GM21717 (cell line): Measurements from ENCODE around the gene TMIE.

ENCODE experiments used
- ATAC-seq: cut with Tn5 transposase; IDR thresholded peaks from one replicate; pipeline ENCODE4 v1.9.1; 2021; ENCODE audit warnings: mild to moderate bottlenecking, moderate library complexity; ENCODE audit not compliant: unreplicated experiment

Gene TMIE

DNA sequence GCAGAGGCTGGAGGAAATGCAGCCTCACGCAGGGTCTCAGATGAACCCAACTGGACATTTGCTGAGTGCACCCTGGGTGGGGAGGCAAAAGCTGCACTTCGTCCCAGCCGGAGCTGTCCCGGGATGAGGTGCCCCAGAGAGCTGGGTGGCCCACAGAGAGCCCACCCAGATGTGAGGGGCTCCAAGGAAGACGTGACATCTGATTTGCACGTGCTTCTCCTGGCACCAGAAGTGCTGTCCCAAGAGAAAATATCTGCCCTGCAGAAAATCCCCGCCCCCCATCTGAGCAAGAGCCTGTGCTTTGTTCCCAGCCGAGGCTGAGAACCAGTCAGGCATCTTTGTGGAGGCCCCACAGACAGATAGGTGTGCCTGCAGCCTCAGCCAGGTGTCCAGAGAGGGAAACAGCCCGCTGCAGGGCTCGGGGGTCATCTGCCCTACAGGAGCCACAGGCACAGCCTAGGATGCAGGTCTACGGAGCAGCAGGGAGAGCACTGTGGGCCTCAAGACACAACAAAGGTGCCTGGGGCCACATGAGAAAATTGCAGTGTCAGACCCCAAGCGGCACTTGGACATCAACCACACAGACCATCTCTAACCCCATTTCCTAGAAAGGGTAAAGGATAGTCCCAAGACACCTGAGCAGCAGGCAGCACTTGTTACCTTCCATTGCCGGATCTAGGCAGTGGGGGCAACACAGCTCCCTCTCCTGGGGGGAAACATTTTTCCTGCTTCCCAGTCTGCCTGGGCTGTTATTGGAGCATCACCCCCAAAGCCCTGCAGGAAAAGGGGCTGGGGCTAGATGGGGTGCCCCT is 5.8 kb downstream of the TMIE start:
- no peak for ATAC-seq

DNA sequence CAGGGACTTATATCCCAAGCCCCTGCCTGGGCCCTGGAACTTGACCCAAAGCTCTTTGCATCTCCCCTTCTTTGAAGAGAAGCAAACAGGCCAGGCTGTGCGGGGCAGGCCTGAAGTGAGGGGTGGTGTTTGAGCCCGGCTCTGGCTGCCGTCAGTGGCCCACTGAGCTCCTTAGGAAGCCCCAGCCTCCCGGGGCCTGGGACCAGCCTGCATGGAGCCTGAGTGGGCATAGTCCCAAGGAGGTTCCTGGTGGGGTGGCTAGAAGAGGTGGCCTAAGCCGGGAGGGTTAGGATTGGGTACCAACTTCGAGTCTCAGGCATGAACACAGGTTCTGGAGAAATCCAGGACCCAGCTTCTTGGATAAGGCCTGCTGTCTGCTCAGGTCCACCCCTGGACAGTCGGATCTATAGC is 6.4 kb downstream of the TMIE start:
- no peak for ATAC-seq

DNA sequence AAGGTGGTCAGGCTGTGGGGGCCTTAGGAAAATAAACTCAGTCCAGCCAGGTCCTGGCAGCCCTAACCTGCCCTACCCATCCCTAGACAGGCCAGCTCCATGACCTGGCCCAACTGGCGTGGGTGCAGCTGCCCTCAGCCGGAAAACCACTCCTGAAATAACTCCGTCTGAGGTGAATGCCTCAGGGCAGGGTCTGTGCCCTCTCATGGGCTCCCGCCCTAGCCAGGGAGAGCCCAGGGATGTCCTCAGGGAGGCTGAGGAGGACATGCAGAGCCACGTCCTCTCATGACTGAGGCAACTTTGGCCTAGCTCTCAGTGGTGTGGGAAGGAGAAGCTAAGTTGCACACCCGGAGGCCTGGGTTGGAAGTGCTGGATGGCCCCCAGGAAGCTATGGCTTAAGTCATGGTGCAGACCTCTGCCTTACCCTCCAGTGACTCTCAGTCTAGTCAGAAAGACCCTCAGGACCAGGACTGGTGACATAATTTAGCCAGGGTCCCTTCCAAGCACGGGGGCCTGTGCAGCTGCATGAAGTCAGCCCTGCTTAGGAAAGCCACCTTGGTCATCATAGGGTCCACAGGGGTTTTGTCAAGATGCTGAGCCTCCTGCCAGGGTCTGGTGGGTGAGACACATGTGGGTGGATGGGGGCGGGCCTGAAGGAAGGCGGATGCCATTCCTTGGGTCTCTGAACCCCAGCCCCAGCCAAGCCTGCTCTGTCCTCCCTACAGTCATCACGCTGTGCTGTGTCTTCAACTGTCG is 7.4 kb downstream of the TMIE start:
- no peak for ATAC-seq

DNA sequence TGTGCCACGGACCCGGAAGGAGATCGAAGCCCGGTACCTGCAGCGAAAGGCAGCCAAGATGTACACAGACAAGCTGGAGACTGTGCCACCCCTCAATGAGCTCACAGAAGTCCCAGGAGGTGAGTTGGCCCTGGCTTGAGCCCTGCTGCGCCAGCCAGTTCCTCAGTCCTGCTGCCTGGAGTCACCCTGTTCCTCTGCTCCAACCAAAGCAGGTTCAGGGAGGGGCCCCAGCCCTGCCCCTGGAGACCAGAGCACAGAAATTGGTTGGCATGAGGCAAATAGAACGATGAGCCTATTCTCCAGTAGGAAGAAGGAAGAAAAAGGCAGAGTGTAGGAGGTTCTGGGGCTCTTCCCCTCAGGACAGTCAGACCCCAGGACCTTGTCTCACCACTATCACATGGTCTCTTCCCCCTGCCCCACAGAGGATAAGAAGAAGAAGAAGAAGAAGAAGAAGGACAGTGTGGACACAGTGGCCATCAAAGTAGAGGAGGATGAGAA is 8.0 kb downstream of the TMIE start:
- ATAC-seq: no peak

DNA sequence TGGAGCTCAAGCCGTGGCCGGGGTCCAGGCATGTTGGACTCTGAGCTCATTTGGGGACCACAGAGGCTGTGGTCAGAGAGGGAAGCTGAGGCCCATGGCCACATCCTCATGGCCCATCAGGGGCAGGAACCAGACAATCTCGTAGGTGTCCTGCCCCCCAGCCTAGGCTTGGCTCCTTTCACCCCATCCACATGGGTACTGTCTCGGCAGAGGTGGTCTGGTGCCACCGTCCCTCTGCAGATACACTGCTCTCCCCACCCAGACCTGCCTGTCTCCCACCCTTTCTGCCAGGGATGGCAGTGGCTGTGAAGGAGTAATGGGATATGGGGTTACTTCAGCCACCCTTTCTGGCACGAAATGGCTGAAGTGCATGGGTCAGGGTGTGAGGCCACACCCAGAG is 8.5 kb downstream of the TMIE start:
- no peak for ATAC-seq

DNA sequence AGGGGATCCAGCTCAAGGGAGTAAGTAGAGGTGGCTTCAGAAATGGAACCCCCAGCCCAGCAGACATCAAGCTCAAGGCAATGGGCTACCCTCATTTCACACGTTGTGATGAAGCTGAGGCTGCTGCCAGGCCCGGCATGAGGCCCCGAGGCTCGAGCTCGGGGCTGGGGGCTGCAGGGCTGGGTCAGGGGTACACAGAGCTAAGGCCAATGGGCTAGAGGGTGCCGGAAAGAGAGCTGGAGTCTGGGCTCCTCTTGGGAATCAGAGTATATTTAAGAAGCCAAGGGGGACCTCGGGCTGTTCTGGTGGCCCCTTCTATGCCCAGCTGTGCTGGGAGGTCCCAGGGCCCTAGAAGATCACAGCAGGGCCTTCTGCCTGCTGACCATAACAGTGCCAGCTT is 9.0 kb downstream of the TMIE start:
- ATAC-seq: no peak

DNA sequence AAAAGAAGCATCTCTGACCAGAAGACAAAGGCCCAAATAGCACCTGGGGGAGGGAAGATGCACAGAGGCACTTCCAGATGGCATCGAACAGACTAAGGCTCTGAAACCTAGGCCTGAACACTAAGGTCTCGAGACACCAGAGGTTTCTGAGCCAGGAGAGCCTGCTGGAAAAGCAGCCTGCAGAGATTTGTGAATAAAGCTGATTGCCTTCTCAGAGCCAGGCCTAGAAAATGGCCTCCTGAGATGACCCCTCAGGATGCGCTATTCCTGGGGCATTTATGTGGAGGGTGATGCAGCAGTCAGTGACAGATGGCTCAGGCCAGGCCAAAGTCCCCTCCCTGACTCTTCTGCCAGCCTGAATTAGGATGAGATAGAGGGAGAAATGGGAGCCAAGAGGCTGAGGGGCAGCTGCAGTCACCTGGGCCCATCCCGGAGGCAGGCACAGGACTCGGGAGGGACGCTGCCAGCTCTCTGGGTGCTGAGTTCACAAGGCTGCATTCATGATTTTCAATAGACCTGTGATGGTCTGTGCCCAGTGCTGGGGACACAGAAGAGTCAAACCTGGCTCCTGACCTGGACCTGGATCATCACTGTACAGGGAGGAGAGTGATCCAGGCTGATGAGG is 9.6 kb downstream of the TMIE start:
- no peak for ATAC-seq

DNA sequence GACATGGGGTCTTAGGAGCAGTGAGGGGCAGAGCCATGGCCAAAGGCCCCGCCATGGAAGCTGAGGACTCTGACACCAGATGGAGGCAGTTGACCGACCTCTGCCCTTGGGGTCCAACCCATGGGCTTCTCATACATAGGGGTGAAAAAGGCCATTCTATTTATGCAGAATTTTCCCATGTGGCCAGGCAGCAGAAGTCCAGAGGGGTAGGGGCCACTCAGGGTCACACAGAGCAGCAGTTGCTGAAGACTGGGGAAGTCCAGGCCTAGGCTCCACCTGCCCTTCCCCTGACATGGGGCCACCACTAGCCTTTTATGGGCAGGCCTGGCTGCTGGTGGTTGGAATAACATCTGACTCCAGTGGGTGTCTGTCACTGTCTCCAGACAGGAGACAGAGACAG is 10.1 kb downstream of the TMIE start:
- ATAC-seq: no peak

DNA sequence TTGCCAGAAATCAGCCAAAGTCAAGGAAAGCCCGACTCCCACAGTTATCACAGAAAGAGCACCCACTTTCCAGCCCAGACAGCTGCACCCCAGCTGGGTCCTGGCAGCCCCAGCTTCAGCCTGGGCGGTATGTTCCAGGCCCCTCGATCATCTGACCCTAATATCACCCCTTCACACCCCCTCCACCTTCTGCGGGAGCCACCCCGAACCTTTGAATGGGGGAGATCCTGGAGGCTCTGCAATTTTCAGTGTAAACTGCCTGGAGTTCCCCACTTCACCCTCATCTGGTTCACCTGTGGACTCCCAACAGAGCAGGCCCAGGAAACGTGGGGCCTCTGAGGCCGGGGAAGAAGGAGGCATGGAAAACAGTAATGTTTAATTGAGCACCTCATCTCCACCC is 10.6 kb downstream of the TMIE start:
- ATAC-seq: no peak

DNA sequence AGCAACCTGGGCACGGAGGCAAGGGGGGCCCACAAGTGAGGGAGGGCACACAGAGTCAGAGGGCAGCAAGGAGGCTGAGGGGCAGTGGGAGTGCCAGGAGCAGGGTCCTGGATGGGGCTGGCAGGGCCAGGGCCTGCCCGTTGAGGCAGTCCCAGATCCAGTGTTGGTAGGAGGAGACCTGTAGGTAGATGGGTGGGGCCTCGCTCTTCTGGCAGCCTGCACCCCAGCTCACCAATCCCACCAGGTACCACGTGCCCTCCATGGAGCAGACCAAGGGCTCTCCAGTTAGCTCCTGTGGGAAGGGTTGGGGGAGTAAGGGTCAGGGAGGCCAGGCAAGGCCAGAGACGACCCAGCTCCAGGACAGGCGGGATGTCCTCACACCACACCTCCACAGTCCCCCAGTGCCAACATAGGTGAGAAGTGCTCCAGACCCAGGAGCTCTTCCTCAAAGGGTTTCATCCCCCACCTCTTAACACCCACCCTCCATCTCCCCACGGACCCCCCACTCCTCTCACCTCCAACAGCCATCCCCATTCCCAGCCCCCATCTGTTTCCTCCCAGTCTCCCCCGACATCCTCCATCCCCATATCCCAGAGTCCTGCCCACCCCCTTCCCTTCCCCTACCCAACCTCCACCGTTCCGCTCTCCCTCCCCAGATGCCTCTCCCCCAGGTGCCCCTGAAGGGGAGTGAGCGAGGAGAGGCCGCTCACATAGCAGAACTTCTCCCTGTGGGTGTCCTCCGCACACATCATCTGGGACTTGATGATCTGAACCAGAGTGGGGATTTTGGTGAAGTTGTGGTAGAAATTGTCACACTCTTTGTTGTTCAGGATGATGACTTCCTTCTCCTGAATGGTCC is 11.2 kb downstream of the TMIE start:
- ATAC-seq: no peak

DNA sequence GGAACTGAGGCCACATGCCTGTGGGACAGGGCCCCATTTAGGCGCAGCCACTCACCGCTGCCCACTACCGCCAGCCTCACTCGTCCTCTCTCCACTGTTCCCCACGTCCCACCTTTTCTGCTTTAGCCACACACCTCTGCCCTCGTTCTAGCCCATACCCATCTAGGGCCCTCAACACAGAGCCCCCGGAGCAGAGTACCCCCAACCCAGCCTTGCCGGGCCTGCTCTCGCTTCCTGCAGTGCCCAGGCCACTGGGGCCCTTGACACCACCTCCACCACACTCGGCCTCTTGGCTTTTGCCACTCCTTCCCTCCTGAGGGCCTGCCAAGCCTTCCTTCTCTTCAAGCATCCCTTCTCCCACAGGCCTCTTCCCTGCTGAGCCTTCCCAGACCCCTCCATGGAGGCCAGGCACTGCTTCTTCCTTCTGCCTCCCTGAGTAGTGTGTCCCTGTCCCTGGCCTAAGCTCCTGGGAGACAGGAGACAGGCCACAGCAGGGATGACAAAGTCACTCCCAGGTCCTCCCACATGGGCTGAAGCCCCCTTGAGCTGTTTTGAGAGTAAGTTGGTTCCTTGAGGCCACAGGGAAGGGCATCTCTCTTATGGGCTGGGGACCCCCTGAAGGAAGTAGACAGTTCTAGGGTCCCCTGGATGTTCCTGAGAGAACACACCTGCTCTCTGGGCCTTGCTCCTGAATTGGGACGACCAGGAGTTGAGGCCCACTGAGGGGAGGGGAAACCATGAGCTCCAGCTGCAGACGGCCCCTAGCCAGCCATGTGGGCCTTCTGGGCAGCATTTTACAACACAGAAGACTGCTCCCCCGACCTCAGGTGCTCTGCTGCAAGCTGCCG is 12.1 kb downstream of the TMIE start:
- ATAC-seq: no peak

DNA sequence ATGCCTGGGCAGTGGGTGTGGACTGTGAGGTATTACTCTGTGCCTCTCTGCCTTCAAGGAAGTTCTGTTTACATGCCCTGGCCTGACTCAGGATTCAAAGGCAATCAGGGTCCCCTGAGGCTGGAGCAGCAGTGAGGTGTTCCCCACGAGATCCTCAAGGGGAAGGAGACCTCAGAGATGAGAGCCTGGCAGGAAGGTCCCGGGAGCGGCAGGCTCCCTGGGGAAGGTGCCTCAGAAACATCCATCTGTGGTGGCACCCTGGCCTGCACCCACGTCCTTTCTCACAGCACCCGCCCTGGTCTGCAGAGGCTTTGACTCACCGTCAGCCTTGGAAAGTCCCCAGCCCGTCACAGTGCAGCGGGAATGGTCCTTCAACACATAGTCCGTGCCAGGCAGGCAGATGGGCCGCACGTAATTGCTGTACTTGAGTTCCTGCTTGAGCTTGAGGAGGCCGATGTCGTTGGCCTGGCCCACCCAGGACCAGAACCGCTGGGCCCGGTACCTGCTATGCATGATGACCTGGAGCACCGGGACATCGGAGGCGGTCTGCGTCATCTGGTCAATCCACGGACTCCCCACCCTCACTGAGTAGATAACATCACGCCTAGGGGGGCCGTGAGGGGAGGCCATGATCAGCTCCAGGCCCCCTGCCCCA is 12.8 kb downstream of the TMIE start:
- peak; percentile 69 for ATAC-seq

DNA sequence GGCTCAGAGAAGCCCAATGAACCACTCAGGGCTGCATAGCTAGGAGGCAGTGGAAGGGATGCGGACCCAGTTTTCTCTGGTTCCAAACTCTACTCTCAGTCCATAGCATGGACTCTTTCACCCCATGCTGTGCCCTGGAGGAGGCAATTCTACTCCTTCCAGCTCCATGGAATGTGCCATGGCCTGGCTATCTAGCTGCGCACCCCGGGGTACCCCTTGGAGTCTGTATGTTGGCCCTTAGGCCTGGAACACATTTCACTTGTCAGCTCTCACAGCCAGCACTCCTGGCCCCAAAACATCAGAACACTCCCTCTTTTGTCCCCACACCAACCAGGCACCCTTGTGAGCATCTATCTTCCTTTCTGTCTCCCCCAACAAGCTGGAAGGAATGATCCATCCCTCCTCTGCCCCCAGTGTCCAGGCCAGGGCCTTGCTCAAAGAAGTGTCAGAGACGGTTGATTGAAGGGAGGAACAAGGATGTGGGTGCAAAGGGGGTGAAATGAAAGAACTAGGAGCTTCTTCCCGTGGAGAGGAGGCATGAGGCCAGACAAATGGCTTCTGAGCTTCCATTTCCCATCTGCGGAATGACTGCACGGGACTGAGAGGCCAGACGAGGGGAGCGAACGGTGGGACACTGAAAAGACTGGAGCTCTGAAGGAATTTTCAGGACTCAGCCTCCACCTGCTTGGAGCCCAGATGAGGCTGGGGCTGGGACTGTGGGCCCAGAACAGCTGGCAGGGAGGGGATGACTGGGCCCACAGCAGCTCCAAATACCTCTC is 13.7 kb downstream of the TMIE start:
- ATAC-seq: no peak

DNA sequence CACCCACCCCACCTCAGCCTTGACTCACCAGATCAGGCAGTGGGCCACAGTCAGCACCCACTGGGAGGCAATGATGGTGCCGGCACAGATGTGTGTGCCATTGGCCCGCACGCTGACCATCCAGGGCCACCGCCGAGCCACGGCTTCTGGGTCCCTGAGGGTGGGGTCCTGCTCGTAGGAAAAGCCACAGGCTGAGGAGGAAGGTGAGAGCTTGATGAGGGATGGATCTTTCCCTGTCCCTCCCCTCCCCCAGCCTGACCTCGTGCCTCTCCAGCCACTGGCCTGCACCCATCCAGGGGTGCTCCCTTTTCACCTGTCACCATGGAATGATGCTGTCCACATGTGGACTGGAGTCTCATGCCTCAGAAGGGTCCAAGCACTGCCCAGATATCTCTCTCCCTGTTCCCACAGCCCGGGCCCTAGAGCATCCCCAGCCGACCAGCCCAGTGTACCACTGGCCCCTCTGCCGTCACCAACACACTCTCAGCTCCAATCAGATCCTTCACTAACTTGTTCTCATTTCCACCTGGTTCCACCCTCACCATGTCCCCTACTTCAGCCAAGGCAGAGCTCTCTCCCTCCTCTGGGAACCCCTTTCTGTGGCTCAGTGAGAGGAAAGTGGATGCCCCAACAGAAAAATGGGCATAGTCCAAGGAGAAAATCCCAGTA is 14.4 kb downstream of the TMIE start:
- ATAC-seq: no peak

DNA sequence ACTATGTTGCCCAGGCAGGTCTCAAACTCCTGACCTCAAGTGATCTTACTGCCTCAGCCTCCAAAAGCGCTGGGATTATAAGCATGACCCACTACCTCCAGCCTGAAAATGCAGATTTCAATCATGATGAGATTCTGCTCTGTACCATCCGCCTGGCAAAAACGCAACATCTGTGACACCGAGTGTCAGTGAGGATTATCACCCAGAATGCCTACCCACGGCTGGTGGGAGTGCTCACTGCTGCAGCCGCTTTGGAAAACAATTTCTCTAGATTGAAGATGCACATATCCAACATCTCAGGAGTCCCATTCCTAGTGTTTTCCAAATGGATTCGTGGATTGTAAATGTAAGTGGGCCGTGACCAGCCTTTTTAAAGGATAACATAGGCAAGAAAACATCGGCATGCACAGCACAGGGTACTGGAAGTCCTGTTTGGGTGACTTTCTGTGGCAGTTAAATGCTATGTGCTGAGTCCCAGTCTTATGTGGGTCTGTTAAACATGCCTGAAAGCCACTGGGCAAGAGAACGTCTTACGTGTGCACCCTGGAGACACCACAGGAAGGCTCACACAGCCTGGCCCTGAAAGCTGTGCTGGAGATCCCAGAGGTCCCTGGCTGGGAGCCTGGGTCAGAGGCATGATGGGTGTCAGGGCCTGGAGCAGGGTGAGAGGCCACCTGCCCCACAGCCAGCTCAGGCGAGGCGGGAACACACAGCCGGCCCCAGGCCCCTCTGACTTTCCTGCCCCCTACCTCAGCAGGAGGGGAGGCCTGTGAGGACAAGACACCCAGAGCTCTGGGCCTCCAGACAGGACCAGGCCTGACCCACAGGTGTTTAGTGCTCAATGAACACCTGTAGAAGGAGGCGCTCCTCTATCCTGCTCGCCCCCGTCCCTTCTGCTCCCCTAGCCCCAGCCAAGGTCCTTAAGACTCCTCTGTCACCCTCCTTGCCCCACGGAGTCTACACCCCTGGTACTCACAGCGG is 15.6 kb downstream of the TMIE start:
- no peak for ATAC-seq

DNA sequence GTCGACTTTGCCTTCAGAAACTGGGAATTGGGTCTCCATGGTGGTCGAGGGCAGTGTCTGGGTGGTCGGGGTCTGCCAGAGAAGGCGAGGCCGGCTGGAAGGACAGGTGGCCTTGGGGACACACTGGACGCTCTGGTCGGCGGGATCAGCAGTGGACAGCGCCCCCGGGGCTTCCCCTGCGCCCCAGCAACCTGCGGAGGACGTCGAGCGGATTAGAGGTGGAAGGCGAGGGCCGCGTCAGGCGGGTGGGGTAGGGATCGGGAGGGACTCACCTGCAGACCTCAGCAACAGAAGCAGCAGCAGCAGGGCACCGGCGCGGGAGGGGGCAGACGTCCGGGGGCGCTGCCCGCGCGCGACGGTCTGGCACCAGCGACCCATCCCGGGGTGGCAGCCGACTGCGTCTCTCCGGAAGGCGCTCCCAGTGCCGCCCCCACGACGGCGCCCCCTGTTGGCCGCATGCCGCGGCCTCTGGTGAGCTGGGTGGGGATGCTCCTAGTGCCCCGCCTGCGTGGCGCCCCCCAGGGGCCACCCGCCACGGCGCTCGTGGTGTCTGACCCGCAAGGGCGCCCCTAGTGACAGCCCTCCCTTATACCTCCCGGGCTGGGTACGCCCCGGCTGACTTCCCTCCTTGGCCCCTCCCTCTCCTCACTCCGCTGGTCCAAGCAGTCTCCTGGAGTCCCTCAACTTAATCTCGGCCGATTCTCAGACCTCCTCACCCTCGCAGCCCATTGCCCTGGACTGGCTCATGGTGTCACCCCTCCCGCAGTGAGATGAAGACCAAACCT is 16.4 kb downstream of the TMIE start, which contains the start of gene PRSS50:
Gene PRSS50, minus strand, starts transcription at position 423 of the 785 bp plus-strand sequence. Its CDS starts 45 bp downstream, at position 378.
- ATAC-seq: no peak
